Measurements from ENCODE around the gene GAB2.

Gene GAB2

DNA sequence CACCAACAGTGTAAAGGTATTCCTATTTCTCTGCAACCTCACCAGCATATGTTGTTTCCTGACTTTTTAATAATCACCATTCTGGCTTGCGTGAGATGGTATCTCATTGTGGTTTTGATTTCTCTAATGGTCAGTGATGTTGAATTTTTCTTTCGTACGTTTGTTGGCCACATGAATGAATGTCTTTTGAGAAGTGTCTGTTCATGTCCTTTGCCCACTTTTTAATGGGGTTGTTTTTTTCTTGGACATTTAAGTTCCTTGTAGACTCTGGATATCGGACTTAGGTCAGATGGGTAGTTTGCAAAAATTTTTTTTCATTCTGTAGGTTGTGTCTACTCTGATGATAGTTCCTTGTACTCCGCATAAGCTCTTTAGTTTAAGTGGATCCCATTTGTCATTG, 206.1 kb downstream of the GAB2 start:
- DNase-seq: no peak
- in situ Hi-C loops (cut with HindIII; ENCODE audit: low pct_ligation_motif_present, low pct_unique_long_range_greater_than_20kb, low sequenced_read_pairs): no loop called here

- in situ Hi-C loops (cut with HindIII; ENCODE audit: low pct_ligation_motif_present, low pct_unique_long_range_greater_than_20kb, low sequenced_read_pairs): no loop called here
- DNase-seq: no peak
Observed at GRCh38 chr11:78210000-78210608, 207.5 kb downstream of the GAB2 start.

DNA sequence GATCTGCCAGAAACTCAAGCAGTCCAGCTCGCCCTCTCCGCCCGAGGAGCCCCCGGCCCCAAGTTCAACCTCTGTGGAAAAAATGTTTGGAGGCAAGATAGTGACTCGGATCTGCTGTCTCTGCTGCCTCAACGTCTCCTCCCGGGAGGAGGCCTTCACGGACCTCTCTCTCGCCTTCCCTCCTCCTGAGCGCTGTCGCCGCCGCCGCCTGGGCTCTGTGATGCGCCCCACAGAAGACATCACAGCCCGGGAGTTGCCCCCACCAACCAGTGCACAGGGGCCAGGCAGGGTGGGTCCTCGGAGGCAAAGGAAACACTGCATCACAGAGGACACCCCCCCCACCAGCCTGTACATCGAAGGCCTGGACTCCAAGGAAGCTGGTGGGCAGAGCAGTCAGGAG, 208.1 kb downstream of the GAB2 start:
- in situ Hi-C loops (cut with HindIII; ENCODE audit: low pct_ligation_motif_present, low pct_unique_long_range_greater_than_20kb, low sequenced_read_pairs): no loop called here

GRCh38 chr11:78208257-78209165, 209.1 kb downstream of the GAB2 start:
- in situ Hi-C loops (cut with HindIII; ENCODE audit: low pct_ligation_motif_present, low pct_unique_long_range_greater_than_20kb, low sequenced_read_pairs): no loop called here
- no peak for DNase-seq

More for the DNA sequence above, 208.1 kb downstream of the GAB2 start:
- no peak for DNase-seq

DNA sequence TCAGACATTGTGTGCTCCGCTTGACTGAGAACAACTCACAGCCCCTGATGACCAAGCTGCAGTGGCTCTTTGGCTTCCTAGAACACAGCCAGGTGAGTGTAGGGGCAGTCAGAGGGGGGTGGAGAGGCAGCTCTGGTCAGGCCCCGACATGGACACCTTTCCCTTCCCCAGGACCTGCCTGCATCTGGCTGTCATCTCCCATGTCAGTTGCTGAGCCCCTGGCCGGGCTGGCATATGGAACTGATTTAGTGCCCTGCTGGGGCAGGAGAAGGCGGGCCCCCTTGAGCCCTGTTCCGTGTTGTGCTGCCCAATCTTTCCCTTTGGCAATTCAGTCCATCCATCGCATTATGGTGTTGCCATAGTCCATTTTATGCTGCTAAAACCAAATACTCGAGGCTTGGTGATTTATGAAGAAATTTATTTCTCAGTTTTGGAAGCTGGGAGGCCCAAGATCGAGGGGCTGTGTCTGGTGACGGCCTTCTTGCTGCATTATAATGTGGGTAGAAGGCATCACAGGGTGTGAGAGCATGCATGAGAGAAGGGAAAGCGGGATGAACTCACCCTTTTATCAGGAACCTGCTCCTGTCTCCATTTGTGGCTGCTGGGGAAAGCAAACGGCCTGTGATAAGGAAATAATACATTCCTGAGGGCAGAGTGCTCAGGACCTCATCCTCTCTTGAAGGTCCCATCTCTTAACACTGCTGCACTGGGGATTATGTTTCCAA, 209.9 kb downstream of the GAB2 start:
- DNase-seq: no peak

DNA sequence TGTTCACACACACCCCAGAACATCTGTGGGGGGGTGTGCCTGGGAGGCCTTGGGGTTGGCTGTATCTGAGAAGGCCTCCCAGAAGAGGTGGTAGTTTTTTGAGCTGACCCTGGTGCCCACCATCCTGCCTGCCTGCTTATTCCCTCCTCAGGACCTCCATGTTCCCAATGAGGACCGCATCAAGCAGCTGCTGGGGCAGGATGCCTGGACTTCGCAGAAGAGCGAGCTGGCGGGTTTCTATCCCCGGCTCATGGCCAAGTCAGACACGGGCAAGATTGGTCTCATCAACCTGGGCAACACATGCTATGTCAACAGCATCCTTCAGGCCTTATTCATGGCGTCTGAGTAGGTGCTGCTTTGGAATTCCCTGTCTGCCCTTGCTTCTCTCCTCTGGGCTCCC, 211.9 kb downstream of the GAB2 start:
- no peak for DNase-seq

More for the DNA sequence above, 209.9 kb downstream of the GAB2 start:
- in situ Hi-C loops (cut with HindIII; ENCODE audit: low pct_ligation_motif_present, low pct_unique_long_range_greater_than_20kb, low sequenced_read_pairs): no loop called here

GRCh38 chr11:78205256-78205655, 212.4 kb downstream of the GAB2 start:
- no peak for DNase-seq
- in situ Hi-C loops (cut with HindIII; ENCODE audit: low pct_ligation_motif_present, low pct_unique_long_range_greater_than_20kb, low sequenced_read_pairs): no loop called here

More for the DNA sequence above, 211.9 kb downstream of the GAB2 start:
- in situ Hi-C loops (cut with HindIII; ENCODE audit: low pct_ligation_motif_present, low pct_unique_long_range_greater_than_20kb, low sequenced_read_pairs): no loop called here

DNA sequence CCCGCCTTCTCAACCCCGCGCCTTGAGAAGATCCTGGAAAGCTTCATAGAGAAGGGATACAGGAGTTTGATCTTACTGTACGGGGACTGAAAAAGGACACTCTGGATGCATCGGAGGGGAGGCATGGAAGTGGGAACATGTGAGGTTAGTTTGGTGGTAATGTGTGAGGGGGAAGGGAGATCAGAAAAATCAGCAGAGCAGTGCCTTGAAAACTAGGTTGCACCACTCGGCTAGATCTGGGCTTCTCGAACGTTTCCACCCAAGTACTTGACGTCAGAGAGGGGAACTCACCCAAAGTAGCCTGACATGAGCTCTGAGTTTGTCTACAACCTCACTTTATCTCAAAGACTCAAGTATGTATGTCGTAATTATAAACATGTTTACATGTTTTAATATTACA, 214.4 kb downstream of the GAB2 start:
- DNase-seq: no peak
- in situ Hi-C loops (cut with HindIII; ENCODE audit: low pct_ligation_motif_present, low pct_unique_long_range_greater_than_20kb, low sequenced_read_pairs): no loop called here

GRCh38 chr11:78202733-78203167, 214.9 kb downstream of the GAB2 start:
- DNase-seq: no peak
- in situ Hi-C loops (cut with HindIII; ENCODE audit: low pct_ligation_motif_present, low pct_unique_long_range_greater_than_20kb, low sequenced_read_pairs): no loop called here

GRCh38 chr11:78201096-78201818, 216.4 kb downstream of the GAB2 start:
- no peak for DNase-seq
- in situ Hi-C loops (cut with HindIII; ENCODE audit: low pct_ligation_motif_present, low pct_unique_long_range_greater_than_20kb, low sequenced_read_pairs): no loop called here

GRCh38 chr11:78200553-78200952, 217.1 kb downstream of the GAB2 start:
- no peak for DNase-seq
- in situ Hi-C loops (cut with HindIII; ENCODE audit: low pct_ligation_motif_present, low pct_unique_long_range_greater_than_20kb, low sequenced_read_pairs): no loop called here

- in situ Hi-C loops (cut with HindIII; ENCODE audit: low pct_ligation_motif_present, low pct_unique_long_range_greater_than_20kb, low sequenced_read_pairs): no loop called here
- DNase-seq: no peak
Observed at GRCh38 chr11:78200061-78200460, 217.6 kb downstream of the GAB2 start.

- in situ Hi-C loops (cut with HindIII; ENCODE audit: low pct_ligation_motif_present, low pct_unique_long_range_greater_than_20kb, low sequenced_read_pairs): no loop called here
- DNase-seq: no peak
Observed at GRCh38 chr11:78199653-78200015, 218.0 kb downstream of the GAB2 start.

DNA sequence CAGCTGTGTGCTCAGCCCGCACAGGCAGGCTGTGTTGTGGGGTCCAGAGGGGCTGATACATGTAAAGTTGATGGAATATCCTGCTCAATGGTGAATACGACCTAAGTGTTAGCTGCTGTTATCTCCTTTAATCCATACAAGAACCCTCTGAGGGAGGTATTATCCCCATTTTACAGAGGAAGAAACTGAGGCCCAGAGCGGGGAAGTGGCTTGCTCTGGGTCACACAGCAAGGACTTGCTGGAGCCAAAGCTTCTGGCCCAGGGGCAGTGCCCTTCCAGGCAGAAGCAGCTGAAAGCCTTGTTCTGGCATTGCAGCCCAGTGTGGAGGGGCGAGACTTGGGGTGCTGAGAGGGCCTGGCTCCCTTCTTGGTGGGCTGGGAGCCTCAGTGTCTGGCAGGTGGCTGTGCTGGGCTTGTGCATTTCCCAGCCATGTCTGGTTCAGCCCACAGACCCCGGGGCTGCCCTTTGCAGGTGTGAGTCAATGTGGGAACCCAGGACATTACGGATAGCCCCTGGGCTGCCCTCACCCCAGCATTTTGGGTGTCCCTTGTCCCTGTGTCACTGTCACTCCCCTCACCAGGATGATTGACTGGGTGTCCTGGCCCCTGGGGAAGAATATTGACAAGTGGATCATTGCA, 218.5 kb downstream of the GAB2 start:
- in situ Hi-C loops (cut with HindIII; ENCODE audit: low pct_ligation_motif_present, low pct_unique_long_range_greater_than_20kb, low sequenced_read_pairs): no loop called here
- no peak for DNase-seq

DNA sequence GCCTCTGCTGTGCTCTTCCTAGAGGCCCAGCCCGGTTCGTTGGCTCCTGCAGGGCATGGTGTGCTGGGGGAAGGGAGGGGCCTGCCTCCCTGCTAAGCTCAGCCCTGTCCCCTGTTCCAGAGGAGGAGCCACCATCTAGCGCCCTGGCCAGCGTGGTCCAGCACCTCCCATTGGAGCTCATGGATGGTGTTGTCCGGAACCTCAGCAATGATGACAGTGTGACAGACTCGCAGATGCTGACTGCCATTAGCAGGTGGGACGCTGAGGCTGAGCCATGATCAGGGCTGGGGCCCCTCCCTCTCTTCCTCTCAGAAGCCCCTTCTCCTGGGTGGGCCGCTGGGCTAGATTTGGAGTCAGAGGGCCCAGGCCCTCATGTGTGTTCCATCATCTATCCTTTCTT, 219.8 kb downstream of the GAB2 start:
- in situ Hi-C loops (cut with HindIII; ENCODE audit: low pct_ligation_motif_present, low pct_unique_long_range_greater_than_20kb, low sequenced_read_pairs): no loop called here
- no peak for DNase-seq

DNA sequence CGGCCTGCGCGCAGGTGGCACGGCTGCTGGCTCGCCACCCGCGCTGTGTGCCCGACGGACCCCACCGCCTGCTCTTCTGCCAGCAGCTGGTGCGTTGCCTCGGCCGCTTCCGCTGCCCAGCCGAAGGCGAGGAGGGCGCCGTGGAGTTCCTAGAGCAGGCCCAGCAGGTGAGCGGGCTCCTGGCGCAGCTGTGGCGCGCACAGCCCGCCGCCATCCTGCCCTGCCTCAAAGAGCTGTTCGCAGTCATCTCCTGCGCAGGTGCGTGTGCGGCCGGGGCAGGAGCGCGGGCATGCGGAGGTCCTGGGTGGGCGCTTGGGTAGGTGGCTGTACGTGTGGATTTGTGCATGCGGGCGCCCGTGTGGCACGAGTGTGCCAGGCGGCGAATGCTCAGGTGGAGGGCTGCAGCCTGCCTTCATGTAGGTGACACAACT, 220.9 kb downstream of the GAB2 start:
- in situ Hi-C loops (cut with HindIII; ENCODE audit: low pct_ligation_motif_present, low pct_unique_long_range_greater_than_20kb, low sequenced_read_pairs): no loop called here
- no peak for DNase-seq

DNA sequence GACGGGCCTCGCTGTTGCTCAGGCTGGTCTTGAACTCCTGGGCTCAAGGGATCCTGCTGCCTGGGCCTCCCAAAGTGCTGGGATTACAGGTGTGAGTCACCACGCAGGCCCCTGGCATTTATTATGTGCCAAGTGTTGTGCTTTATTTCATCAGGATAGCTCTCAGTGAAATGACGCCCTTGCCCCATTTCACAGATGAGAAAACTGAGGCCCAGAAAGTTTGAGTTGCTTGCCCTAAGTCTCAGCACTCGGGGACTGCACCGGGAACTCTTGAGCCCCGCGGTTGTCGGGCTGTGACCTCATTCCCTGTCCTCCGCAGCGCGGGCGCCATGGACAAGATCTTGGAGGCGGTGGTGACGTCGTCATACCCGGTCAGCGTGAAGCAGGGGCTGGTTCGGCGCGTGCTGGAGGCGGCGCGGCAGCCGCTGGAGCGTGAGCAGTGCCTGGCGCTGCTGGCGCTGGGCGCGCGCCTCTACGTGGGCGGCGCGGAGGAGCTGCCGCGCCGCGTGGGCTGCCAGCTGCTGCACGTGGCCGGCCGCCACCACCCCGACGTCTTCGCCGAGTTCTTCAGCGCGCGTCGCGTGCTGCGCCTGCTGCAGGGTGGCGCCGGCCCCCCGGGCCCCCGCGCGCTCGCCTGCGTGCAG, 221.6 kb downstream of the GAB2 start:
- DNase-seq: no peak
- in situ Hi-C loops (cut with HindIII; ENCODE audit: low pct_ligation_motif_present, low pct_unique_long_range_greater_than_20kb, low sequenced_read_pairs): no loop called here

GRCh38 chr11:78194490-78194889, 223.1 kb downstream of the GAB2 start:
- DNase-seq: no peak
- in situ Hi-C loops (cut with HindIII; ENCODE audit: low pct_ligation_motif_present, low pct_unique_long_range_greater_than_20kb, low sequenced_read_pairs): no loop called here
